ENCODE measurements around the gene CCDC102A.

Gene CCDC102A

DNA sequence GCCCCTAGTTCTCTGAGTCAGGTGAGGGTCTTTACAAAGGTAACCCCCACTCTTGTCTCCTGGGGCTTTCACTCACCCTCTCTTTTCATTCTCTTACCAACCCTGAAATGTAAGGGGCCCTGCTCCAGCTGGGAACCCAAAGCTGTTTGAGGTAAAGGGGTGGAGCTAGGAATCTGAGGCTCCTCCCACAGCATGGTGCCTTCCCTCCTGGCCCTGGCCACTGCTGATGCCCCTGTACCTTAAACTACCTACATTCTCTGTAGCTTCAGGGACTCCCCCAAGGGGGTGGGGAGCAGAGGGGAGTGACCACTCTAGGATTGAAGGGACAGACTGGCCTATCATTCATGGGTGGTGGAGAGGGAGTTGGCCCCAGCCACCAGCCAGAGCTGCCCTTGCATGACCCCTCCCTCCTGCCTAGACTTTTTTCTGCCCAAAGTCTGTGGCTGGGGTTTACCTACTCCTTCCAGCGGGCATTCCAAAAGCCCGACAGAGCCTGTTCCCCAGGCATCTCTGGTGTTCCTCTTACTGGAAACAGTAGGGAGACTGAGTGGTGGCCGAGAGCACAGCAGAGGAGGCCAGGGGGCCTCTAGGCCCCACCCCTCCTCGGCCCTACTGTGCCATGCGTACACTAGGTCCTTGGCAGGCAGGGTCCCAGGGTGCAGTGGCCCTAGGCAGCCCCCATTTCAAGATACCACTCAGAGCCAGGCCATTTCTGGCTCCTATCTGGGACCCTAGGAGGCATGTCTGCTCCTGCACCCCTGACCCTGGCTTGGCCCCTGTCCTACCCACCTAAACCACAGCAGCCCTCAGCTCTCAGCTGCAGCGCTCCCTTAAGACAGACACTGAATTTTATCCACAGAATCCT is 59.6 kb downstream of the CCDC102A start:
- DNase-seq: peak; percentile 26

DNA sequence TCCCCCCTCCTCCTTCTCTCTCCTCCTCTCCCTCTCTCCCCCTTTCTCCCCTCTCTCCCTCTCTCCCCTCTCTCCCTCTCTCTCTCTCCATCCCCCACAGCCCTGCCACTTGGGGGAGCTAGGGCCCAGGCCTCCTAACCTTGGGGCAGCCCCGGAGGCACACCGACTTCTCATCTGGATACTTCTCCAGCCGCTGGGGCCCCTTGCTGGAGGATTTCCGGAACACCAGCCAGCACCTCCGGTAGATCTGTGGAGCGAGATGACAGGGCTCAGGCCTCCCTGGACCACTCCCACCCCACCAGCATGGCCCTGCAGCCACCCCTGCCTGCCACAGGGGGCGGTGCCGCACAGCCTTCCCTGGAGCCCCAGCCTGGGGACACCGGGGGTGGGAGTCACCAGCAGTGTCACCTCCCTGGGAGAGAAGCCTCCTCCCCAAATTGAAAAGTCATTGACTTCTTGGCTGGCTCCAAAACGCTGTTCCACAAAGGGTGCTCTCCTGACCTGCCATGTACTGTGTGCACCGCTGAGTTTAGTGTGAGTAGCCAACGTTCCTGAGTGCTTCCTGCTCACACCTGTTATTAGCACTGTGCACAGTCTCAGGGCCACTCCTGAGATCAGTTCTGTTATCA is 60.5 kb downstream of the CCDC102A start:
- peak; percentile 85 for DNase-seq

DNA sequence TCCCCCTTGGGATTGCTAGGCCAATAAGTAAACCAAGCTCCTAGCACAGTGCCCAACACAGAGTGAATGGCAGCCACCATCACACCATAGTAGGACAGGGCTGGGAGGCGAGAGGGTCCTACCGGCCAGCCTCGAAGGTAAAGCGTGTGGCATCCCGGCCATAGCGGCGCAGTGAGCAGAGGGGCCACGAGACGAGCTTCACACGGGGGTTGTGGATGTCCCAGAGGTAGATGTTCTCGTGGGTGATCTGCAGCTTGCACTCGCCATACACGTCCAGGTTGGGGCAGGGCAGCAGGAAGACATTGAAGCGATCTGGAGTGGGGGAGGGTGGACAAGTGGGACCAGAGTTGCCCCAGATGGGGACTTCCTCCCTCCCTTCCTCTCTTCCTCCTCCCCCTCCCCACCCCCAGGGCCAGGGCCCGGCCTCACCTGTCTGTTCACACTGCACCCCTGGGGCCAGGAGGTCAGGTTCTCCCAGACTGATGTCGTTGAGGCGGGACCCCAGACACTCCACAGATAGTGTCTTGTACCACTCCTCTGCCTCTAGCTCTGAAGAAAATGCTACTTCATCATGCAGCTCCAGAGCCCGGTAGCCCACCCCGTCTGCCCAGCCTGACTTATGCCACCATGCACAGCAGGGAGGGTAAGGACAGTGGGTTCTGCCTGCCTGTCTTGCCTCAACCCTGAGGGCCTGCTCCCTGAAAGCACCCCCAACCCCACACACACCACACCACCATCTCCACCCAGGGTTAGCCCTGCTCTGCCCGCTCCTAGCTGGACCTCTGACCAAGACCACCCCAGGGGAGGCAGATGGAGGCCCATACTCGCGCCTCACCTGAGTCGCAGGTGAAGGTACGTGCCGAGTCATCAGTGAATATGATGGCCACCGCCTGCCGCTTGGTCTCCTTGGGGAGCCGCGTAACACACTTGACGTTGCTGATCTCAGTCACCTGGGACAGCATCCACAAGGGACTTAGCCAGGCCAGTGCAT is 61.4 kb downstream of the CCDC102A start:
- DNase-seq: peak; percentile 22

DNA sequence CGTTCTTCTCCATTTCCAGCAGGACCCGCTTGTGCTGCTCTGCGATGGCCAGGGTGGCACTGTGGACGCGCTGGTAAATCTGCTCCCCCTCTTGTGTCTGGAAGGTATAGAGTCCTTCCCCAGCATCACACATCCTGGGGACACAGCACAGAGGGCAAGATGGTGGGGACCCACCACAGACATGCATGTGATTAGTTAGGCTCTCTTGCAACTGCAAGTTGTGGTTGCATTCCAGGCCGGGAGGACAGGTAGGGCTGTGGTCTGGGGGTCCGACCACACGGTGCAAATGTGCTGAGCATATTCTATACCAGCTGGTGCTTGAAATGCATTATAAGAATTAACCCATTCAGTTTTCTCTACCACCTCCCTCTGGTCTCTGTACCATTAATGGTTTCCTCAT is 62.5 kb downstream of the CCDC102A start:
- DNase-seq: peak; percentile 18

DNA sequence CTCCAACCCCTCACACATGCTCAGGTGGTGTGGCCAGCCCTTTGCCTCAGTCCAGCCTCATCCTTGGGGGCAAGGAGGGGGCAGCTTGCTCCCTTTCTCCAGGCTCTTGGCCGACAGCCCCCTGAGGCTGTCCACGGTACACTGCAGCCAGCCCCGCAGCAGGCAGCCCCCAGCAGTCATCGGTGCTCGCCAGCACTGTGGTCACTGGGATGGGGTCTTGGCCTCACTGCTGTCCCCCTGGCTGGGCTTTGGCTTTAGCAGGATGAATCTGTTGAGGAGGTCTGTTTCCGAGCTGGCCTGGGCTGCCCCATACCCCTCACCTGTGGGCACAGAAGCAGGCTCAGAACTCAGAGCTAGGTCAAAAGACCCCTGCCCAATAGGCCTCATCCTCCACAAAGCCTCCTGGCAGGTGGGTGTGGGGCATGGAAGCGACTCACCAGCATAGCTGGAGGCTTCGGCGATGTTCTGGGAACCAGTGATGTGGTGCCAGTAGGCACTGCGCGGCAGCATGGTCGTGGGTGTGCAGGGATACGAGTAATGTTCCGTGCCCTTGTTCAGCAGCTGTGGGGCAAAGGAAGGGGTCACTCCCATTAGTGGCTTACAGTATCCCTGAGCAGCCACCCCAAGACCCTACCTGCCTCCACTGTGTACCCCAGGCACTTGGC is 63.1 kb downstream of the CCDC102A start:
- DNase-seq: peak; percentile 23

DNA sequence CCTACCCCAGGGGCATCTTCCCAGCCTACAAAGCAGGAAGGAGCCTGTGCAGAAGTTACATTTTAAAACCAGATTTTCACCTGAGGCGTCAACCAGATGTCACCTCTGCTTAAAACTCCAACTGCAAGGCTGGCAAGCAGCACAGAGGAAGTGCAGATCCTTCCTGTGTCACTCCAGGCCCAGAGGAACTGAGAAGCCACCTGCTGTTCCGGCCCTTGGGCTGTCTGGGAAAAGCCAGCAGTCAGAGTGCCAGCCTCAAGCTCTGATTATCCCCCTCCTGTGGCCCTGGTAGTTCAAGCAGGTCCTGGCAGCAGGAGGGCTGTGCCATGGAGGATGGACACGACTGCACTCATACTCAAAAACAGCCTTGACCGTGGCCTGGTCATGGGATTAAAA is 63.7 kb downstream of the CCDC102A start:
- DNase-seq: peak; percentile 22

DNA sequence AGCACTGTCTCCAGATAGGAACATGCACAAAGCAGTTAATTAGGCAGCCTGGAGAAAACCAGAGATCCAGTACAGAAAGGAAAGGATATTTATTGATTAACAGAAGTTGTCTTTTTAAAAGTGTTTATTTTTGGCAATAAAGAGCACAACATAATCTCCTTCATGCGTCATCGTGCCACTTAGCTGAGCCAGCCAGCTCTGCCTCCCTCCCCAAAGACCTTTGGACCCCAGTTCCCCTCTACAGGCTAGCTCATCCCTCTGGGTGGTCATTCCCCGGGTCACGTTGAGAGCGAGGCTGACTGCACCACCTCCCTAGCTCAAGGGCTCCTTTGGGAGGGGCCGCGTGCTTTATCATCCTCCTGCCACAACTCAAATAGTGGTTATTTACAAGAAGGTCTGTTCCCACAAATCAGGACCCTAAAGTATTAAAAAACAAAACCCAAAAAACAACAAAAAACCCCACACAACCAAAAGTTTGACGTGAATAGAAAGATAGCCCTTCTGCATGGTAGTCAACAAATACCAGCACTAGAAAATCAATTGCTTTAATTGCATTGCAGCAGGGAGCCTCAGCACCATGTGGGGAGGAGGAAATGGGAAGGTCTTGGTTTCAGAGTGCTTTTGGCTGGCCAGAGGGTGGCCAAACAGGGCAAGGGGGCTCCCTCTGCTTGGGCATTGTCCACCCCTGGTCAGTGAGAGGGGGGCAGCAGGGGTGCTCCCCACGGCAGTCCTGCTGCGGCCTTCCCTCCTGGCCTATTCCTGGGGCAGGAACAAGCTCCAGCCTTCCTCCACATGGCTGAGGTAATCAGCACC is 64.3 kb downstream of the CCDC102A start:
- DNase-seq: peak; percentile 11

DNA sequence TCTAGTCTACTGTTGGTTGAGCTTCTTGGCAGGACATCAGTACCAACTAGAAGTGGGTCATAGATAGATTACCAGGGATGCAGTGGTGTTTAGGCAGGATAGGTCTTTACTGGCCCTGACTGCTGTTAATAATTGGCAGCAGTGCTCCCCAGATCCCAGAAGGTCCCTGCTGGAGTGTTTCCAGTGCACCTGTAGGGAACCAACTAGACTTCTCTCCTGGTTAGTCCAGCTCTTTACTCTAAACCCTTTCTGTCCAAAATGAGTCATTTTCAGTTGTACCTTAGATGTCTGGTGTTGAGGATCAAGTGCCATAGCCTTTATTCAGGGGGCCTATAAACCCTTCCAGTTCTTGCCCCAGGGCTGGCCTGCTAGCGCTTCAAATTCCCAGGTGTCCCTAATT is 65.2 kb downstream of the CCDC102A start:
- DNase-seq: no peak

DNA sequence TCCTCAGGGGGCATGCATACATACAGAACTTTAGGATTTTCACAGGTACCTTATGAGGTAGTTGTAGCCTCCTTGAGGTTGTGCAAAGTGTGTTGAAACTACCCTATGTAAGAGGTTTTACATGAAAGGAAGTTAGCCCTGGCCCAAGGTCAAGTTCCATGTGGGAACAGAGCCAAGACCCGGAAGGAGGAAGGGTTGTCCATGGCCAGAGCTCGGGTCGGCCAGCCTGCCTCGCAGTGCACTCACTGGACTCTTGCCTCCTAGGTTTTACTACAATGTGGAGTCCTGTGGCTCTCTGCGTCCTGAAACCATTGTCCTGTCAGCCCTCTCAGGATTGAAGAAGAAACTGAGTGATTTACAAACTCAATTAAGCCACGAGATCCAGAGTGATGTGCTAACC is 65.7 kb downstream of the CCDC102A start:
- peak; percentile 10 for DNase-seq

DNA sequence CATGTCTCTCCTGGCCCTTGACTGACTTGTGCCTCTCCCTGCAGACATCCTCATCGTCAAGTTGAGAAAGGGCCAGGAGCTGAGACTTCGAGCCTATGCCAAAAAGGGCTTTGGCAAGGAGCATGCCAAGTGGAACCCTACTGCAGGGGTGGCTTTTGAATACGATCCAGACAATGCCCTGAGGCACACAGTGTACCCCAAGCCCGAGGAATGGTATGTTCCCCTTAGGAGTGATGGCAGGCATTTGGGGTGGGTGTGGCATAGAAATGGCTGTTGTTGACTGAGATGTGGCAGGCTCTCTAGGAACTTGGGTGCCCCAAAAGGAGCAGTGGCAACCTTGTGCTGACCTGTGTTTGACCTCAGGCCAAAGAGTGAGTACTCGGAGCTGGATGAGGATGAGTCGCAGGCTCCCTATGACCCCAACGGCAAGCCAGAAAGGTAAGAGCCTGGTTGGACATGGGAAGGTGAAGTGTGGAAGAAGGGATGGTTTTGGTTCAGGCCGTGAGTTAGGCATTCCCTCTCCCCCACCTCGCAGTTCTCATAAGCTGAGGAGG is 66.4 kb downstream of the CCDC102A start:
- DNase-seq: peak; percentile 16

DNA sequence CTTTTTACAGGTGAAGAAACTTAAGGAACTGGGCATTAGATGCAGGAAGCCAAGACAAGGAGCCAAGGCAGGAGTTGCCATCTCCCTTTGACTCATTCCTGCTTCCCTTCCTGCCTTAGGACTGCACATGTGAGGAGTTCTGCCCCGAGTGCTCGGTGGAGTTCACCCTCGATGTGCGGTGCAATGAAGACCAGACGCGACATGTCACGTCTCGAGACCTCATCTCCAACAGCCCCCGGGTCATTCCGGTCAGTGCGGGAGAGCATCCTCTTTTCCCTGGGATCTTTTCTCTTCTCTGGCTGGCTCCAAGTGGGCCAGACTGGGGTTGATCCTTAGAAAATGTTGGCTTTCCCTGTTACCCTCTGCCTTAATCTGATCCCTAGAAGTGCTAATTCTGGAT is 67.3 kb downstream of the CCDC102A start:
- peak; percentile 6 for DNase-seq

DNA sequence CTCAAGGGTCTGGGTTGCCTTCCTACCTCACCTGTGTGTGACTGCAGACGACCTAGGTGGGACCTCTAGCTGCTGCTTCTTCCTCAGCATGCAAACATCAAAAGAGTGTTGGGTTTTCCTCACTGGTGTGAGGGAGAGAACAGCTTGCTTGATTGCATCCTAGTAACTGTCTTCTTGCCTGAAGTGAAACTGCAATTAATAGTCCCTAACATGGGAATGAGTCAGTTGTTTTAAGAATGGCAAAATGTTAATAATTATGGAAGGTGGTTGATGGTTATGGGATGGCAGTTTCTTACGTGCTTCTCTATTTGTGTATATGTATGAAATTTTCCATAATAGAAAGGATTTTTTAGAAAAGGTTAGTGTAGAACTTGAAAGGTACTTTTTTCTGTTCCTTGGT is 68.0 kb downstream of the CCDC102A start:
- DNase-seq: no peak

DNA sequence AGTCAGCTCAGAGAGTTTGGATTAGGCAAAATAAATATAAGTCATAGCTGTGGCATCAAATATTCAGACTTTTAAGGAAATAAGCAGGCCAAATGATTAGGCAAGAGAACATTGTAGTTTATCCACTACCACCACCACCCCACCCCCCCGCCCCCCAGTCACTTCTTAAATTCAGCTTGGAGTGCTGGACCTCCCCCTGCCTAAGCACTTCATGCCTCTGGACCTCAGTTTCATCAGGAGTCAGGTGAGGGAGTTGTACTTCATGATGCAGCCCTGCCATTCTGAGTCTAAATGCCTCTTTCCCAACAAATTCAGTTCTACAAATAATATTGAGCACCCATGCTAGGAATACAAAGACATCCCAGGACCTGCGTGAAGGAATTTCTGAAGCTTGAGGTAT is 71.8 kb downstream of the CCDC102A start:
- DNase-seq: no peak

DNA sequence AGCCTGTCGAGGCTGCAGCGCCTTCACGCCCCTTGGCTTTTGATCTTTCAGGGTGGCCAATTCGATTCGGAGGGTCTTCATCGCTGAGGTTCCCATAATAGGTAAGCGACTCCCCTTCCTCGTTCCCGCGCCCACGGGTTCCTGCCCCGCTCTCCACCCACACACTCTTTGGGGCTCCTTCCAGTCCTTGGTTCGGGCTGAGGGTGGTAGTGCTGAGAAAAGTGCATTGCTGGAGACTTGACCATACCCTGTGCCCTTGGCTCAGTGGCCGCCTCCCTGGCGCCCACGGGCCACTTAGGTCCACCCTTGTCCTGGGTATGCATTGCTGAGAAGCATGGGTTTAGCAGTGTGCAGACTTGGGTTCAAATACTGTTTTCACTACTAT is 73.4 kb downstream of the CCDC102A start:
- DNase-seq: no peak

DNA sequence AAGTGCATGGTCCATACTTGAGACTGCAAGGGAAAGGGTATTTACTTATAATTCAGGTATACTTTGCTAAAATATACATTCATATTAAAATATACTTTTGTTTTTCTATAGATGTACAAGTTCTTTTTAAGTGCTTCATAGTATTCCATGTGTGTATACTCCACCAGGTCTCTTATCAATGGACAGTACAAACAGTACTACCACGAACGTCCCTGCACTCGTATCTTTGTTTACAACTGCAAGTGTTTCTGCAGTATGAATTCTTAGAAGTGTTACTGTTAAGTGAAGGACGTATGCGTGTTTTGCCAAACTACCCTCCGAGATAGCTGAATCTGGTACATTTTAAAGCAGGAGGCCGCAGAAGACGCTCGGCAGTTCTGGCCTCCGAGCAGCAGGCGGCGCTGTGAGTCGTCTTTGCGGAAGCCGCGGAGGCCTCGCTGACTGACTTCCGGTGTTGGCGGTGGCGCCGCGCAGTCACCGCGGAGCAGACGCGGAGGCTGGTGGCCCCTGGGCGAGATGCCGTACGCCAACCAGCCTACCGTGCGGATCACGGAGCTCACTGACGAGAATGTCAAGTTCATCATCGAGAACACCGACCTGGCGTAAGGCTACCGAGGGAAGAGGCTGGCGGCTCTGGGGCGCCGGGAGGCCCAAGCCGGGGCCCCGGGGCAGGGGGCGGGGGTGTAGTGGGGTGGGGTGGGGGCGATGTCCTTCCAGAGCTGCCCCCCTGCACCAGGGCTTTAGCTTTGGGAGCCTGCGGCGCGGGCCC is 74.0 kb downstream of the CCDC102A start, which contains the start of gene POLR2C:
Gene POLR2C, plus strand, starts transcription at position 471 of the 769 bp plus-strand sequence. Its CDS starts 46 bp downstream, at position 517.
- DNase-seq: peak; percentile 96

Measured in stimulated activated CD8-positive, alpha-beta memory T cell treated with anti-CD3 and anti-CD28 coated beads, Interleukin-4, amount 100 ng/mL, for 48 hours (primary cell).